BJ (cell line): ENCODE results near the gene SPATA6. TPM values are rescaled to one million over a fixed set of nuclear protein-coding genes. Genes with fewer than 3 reads are reported as not detected.
"Not testable (repeated sequence)": the region's sequence is repeated elsewhere in the genome, so short reads cannot be mapped to it uniquely, and the experiment has no call there.

Experiments used
- CTCF ChIA-PET: fragments of 350-600 bp; formaldehyde crosslinking; extraction: SDS; loops from one replicate; lab custom pipeline; 2021; ENCODE audit warnings: antibody characterized with exemption, inconsistent platforms; lab: Yijun Ruan, JAX
- POLR2A ChIA-PET: fragments of 300-600 bp; sonication (Branson Sonifier 250); formaldehyde crosslinking; extraction: SDS; loops from one replicate; lab custom pipeline; 2021; ENCODE audit warnings: antibody characterized with exemption; lab: Charles Lee
- DNase-seq: peaks from one replicate; pipeline ENCODE4 v3.0.0-alpha.2; 2011; ENCODE audit warnings: low read depth
- H3K27me3 ChIP-seq: 2 replicates; pipeline ENCODE4 v1.6.0; 2011; ENCODE audit warnings: low read length; ENCODE audit not compliant: control insufficient read depth, insufficient read depth
- H3K36me3 ChIP-seq: 2 replicates; pipeline ENCODE4 v1.5.1; 2011; ENCODE audit warnings: low read length; ENCODE audit not compliant: control insufficient read depth, insufficient read depth
- H3K4me3 ChIP-seq: 2 replicates; pipeline ENCODE4 v1.5.1; 2011; ENCODE audit warnings: low read depth, mild to moderate bottlenecking, control low read depth, low read length
- CTCF ChIP-seq: IDR thresholded peaks from 2 replicates; pipeline ENCODE4 v1.5.1; 2011; ENCODE audit warnings: low read depth, mild to moderate bottlenecking, control low read depth, inconsistent platforms, low read length, moderate library complexity; ENCODE audit not compliant: insufficient read depth
- polyA plus RNA-seq: library from polyadenylated mRNA; depleted of rRNA; stranded (reverse); fragments of >200 nt; gene quantifications from 2 replicates; pipeline ENCODE4 v1.2.3, GENCODE V29; 2011

The SPATA6 gene
- polyA plus RNA-seq, 1 experiment = 1.6 TPM

- H3K27me3 ChIP-seq, H3K4me3 ChIP-seq, POLR2A ChIA-PET, CTCF ChIA-PET, DNase-seq, H3K36me3 ChIP-seq: not testable (repeated sequence)
Measured at GRCh38 chr1:48277437-48277836, 194.6 kb downstream of the SPATA6 start.

GRCh38 chr1:48266576-48266975 is 205.4 kb downstream of the SPATA6 start:
- CTCF ChIA-PET = no interaction called here
- no peak for DNase-seq

GRCh38 chr1:48263041-48263440 is 209.0 kb downstream of the SPATA6 start:
- Histone ChIP-seq H3K36me3 (no peaks in the 10 kb centered on the region), H3K27me3 (no peaks in the 10 kb centered on the region), H3K4me3 (no peak overlapping the region)
- TF ChIP-seq CTCF = no peak
- CTCF ChIA-PET = no interaction called here
- DNase-seq = no peak
- POLR2A ChIA-PET = no interaction called here

More at GRCh38 chr1:48266576-48266975, 205.4 kb downstream of the SPATA6 start:
- Histone ChIP-seq H3K36me3 (no peaks in the 10 kb centered on the region), H3K4me3 (no peak overlapping the region), H3K27me3 (no peaks in the 10 kb centered on the region)
- TF ChIP-seq CTCF = no peak
- POLR2A ChIA-PET = no interaction called here

- POLR2A ChIA-PET = no interaction called here
- Histone ChIP-seq H3K4me3 (no peak overlapping the region), H3K36me3 (no peaks in the 10 kb centered on the region), H3K27me3 (no peaks in the 10 kb centered on the region)
- no peak for TF ChIP-seq CTCF
- no peak for DNase-seq
- CTCF ChIA-PET = no interaction called here
Measured at GRCh38 chr1:48261881-48262400, 210.1 kb downstream of the SPATA6 start.

GRCh38 chr1:48258106-48258505 is 213.9 kb downstream of the SPATA6 start:
- CTCF ChIA-PET = interaction anchor here (1.0 kb wide), 1 partner anchor 20 kb away, joined by 3 read pairs; no protein-coding TSS in a partner anchor
- Histone ChIP-seq H3K36me3 (no peaks in the 10 kb centered on the region), H3K4me3 (no peak overlapping the region), H3K27me3 (no peaks in the 10 kb centered on the region)
- no peak for DNase-seq
- POLR2A ChIA-PET = no interaction called here
- TF ChIP-seq CTCF = no peak

GRCh38 chr1:48254254-48254653 is 217.8 kb downstream of the SPATA6 start:
- H3K4me3 ChIP-seq = no peak overlapping the region
- no peak for DNase-seq
- no peaks in the 10 kb centered on the region for H3K36me3 ChIP-seq
- TF ChIP-seq CTCF = no peak
- ChIA-PET POLR2A (no interaction called here), CTCF (no interaction called here)
- H3K27me3 ChIP-seq = no peaks in the 10 kb centered on the region
